Measurements from ENCODE around the gene TDRKH.
"Not testable (repeated sequence)": the region's sequence is repeated elsewhere in the genome, so short reads cannot be mapped to it uniquely, and the experiment has no call there.

The TDRKH gene

GRCh38 chr1:151801310-151801820 is 11.1 kb upstream of the TDRKH start:
- no peak for DNase-seq

GRCh38 chr1:151800830-151801229 is 10.5 kb upstream of the TDRKH start:
- DNase-seq = no peak

GRCh38 chr1:151799179-151800022 is 9.1 kb upstream of the TDRKH start:
- DNase-seq = no peak

GRCh38 chr1:151798571-151798970 is 8.3 kb upstream of the TDRKH start:
- no peak for DNase-seq

GRCh38 chr1:151790940-151791651 is 796 bp upstream of the TDRKH start:
- no peak for DNase-seq

- no peak for DNase-seq
Measured at GRCh38 chr1:151787689-151788088, 2.6 kb downstream of the TDRKH start.

GRCh38 chr1:151783796-151784195 is 6.5 kb downstream of the TDRKH start:
- no peak for DNase-seq

GRCh38 chr1:151782741-151783140 is 7.6 kb downstream of the TDRKH start:
- no peak for DNase-seq

- DNase-seq = not testable (repeated sequence)
Measured at GRCh38 chr1:151782026-151782425, 8.3 kb downstream of the TDRKH start.

GRCh38 chr1:151780736-151781135 is 9.6 kb downstream of the TDRKH start:
- not testable (repeated sequence) for DNase-seq

- DNase-seq = no peak
Measured at GRCh38 chr1:151779852-151780251, 10.4 kb downstream of the TDRKH start.

GRCh38 chr1:151777317-151777716 is 13.0 kb downstream of the TDRKH start:
- no peak for DNase-seq

- no peak for DNase-seq
Measured at GRCh38 chr1:151776665-151777062, 13.6 kb downstream of the TDRKH start.

- DNase-seq = no peak
Measured at GRCh38 chr1:151775894-151776664, 14.2 kb downstream of the TDRKH start.

- no peak for DNase-seq
Measured at GRCh38 chr1:151774256-151774922, 15.9 kb downstream of the TDRKH start.

- no peak for DNase-seq
Measured at GRCh38 chr1:151773702-151774101, 16.6 kb downstream of the TDRKH start.

- not testable (repeated sequence) for DNase-seq
Measured at GRCh38 chr1:151769270-151769669, 21.0 kb downstream of the TDRKH start.

- DNase-seq = not testable (repeated sequence)
Measured at GRCh38 chr1:151768351-151769066, 21.8 kb downstream of the TDRKH start.

GRCh38 chr1:151763990-151764389 is 26.3 kb downstream of the TDRKH start:
- no peak for DNase-seq

- peak; percentile 84 for DNase-seq
Measured at GRCh38 chr1:151762941-151763921, 27.1 kb downstream of the TDRKH start, which contains the start of gene MRPL9. Gene MRPL9 (minus strand): TSS chr1:151763496. CDS start chr1:151763479, 17 bp downstream.
